ENCODE measurements around the gene CCDC102B.

DNA sequence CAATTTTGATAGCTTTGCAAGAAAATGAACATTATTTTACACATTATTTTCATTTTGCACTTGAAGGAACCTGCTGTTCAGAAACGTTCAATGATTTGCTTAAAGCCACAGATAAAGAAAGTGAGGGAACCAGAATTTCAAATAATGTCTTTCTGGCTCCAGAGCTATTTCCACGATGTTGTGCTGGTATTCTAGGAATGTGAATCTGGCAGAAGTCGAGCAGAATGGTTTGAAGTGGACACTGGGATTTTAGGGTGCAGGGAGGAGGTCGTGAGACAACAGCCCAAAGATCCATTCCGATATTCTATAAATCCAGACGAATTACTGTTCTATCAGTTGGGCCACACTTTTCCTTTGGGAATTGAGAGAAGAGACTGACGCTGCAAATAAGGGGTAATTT is 2.2 kb downstream of the CCDC102B start:
- TF ChIP-seq POLR2A (IDR thresholded peaks at IDR 0.05) = no peak
- TF ChIP-seq, protein P1, sequence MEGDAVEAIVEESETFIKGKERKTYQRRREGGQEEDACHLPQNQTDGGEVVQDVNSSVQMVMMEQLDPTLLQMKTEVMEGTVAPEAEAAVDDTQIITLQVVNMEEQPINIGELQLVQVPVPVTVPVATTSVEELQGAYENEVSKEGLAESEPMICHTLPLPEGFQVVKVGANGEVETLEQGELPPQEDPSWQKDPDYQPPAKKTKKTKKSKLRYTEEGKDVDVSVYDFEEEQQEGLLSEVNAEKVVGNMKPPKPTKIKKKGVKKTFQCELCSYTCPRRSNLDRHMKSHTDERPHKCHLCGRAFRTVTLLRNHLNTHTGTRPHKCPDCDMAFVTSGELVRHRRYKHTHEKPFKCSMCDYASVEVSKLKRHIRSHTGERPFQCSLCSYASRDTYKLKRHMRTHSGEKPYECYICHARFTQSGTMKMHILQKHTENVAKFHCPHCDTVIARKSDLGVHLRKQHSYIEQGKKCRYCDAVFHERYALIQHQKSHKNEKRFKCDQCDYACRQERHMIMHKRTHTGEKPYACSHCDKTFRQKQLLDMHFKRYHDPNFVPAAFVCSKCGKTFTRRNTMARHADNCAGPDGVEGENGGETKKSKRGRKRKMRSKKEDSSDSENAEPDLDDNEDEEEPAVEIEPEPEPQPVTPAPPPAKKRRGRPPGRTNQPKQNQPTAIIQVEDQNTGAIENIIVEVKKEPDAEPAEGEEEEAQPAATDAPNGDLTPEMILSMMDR (IDR thresholded peaks at IDR 0.05) = no peak
- no peak for TF ChIP-seq EP300 (IDR thresholded peaks at IDR 0.05)

Data from ovary (tissue), 3 donors.